HG02884 (cell line): ENCODE measurements around the gene SLC38A6.

Source experiments
- ATAC-seq: cut with Tn5 transposase; IDR thresholded peaks from one replicate; pipeline ENCODE4 v1.9.1; 2021; ENCODE audit warnings: mild to moderate bottlenecking, moderate library complexity; ENCODE audit not compliant: unreplicated experiment

Gene SLC38A6

GRCh38 chr14:60975551-60975950, 5.5 kb upstream of the SLC38A6 start:
- no peak for ATAC-seq

- ATAC-seq: no peak
These were observed 3.2 kb upstream of the SLC38A6 start for GRCh38 chr14:60977847-60978246.

GRCh38 chr14:60981633-60982455, 799 bp downstream of the SLC38A6 start:
- ATAC-seq: no peak

- no peak for ATAC-seq
These were observed 3.2 kb downstream of the SLC38A6 start for GRCh38 chr14:60984196-60984595.

- ATAC-seq: no peak
These were observed 5.5 kb downstream of the SLC38A6 start for GRCh38 chr14:60986500-60986899.

- ATAC-seq: no peak
These were observed 8.6 kb downstream of the SLC38A6 start for GRCh38 chr14:60989599-60989998.

GRCh38 chr14:60998617-60999016, 17.6 kb downstream of the SLC38A6 start:
- no peak for ATAC-seq

GRCh38 chr14:60999536-60999935, 18.5 kb downstream of the SLC38A6 start:
- ATAC-seq: no peak

GRCh38 chr14:61003571-61003970, 22.5 kb downstream of the SLC38A6 start:
- no peak for ATAC-seq

- no peak for ATAC-seq
These were observed 38.5 kb downstream of the SLC38A6 start for GRCh38 chr14:61019537-61019936.

GRCh38 chr14:61025251-61026223, 44.5 kb downstream of the SLC38A6 start:
- ATAC-seq: no peak

GRCh38 chr14:61026526-61026925, 45.5 kb downstream of the SLC38A6 start:
- no peak for ATAC-seq

- no peak for ATAC-seq
These were observed 50.0 kb downstream of the SLC38A6 start for GRCh38 chr14:61031026-61031425.

- no peak for ATAC-seq
These were observed 52.0 kb downstream of the SLC38A6 start for GRCh38 chr14:61033054-61033453.

- no peak for ATAC-seq
These were observed 52.8 kb downstream of the SLC38A6 start for GRCh38 chr14:61033855-61034254.

- ATAC-seq: peak; percentile 88
These were observed 53.5 kb downstream of the SLC38A6 start for GRCh38 chr14:61034416-61035120.

GRCh38 chr14:61037215-61037614, 56.2 kb downstream of the SLC38A6 start:
- ATAC-seq: no peak

GRCh38 chr14:61041704-61042103, 60.7 kb downstream of the SLC38A6 start:
- no peak for ATAC-seq

GRCh38 chr14:61042220-61042619, 61.2 kb downstream of the SLC38A6 start:
- ATAC-seq: no peak

GRCh38 chr14:61043506-61043905, 62.5 kb downstream of the SLC38A6 start:
- no peak for ATAC-seq

GRCh38 chr14:61047021-61047420, 66.0 kb downstream of the SLC38A6 start:
- no peak for ATAC-seq
